Stimulated activated CD4-positive, alpha-beta T cell treated with anti-CD3 and anti-CD28 coated beads, Interleukin-1b, Interleukin-23, amount 100 ng/mL, for 24 hours (primary cell): ENCODE data around the gene SBNO2.
"Not testable (repeated sequence)": the region's sequence is repeated elsewhere in the genome, so short reads cannot be mapped to it uniquely, and the experiment has no call there.

Experiments
- DNase-seq, 4 experiments: peaks; one replicate each; pipeline ENCODE4 v3.0.0-alpha.2; 2020; ENCODE audit warnings: low read depth in 4 of 4, low spot score in 1 of 4

SBNO2 gene

GRCh38 chr19:1119475-1120217 lies 54.4 kb downstream of the SBNO2 start:
- DNase-seq: no peak

GRCh38 chr19:1118999-1119398 lies 55.1 kb downstream of the SBNO2 start:
- no peak for DNase-seq

GRCh38 chr19:1117654-1118053 lies 56.4 kb downstream of the SBNO2 start:
- no peak for DNase-seq

- DNase-seq: no peak
Observed at GRCh38 chr19:1116726-1117581, 57.1 kb downstream of the SBNO2 start.

- DNase-seq: no peak
Observed at GRCh38 chr19:1115646-1116420, 58.2 kb downstream of the SBNO2 start.

- DNase-seq: not testable (repeated sequence)
Observed at GRCh38 chr19:1114728-1115127, 59.3 kb downstream of the SBNO2 start.

- DNase-seq: no peak
Observed at GRCh38 chr19:1113986-1114483, 60.0 kb downstream of the SBNO2 start.

GRCh38 chr19:1113030-1113985 lies 60.8 kb downstream of the SBNO2 start:
- DNase-seq: peak in 3 of 4 experiments; percentile 69 to 84 (median 76)

- no peak for DNase-seq
Observed at GRCh38 chr19:1112268-1113029, 61.6 kb downstream of the SBNO2 start.

- no peak for DNase-seq
Observed at GRCh38 chr19:1111641-1112267, 62.3 kb downstream of the SBNO2 start.

- DNase-seq: no peak
Observed at GRCh38 chr19:1110809-1111640, 63.0 kb downstream of the SBNO2 start.

GRCh38 chr19:1109697-1110671 lies 64.1 kb downstream of the SBNO2 start:
- DNase-seq: no peak

- DNase-seq: no peak
Observed at GRCh38 chr19:1109032-1109551, 65.0 kb downstream of the SBNO2 start.

GRCh38 chr19:1108291-1109031 lies 65.6 kb downstream of the SBNO2 start:
- no peak for DNase-seq

- DNase-seq: no peak
Observed at GRCh38 chr19:1107661-1108261, 66.3 kb downstream of the SBNO2 start.
